Large intestine (tissue), 3 donors: Measurements from ENCODE around the gene MLXIP. TPM values are rescaled to one million over a fixed set of nuclear protein-coding genes. Genes with fewer than 3 reads are reported as not detected.
A peak's percentile ranks its signal among the peaks of the same experiment; 100 is the strongest.
"Not testable (repeated sequence)": the region's sequence is repeated elsewhere in the genome, so short reads cannot be mapped to it uniquely, and the experiment has no call there.

Experiments used
- DNase-seq, 2 donors: peaks; one replicate each; pipeline versions ENCODE4 v3.0.0 to v3.0.0-alpha.2; 2013
- H3K27ac ChIP-seq: one replicate; pipeline ENCODE4 v1.5.1; 2013; ENCODE audit warnings: low read length
- H3K27me3 ChIP-seq: 2 replicates; pipeline ENCODE4 v1.6.1; 2013; ENCODE audit warnings: low read length; ENCODE audit not compliant: control insufficient read depth, insufficient read depth
- H3K36me3 ChIP-seq: 2 replicates; pipeline ENCODE4 v1.6.1; 2013; ENCODE audit warnings: low read length; ENCODE audit not compliant: control insufficient read depth, insufficient read depth
- H3K4me1 ChIP-seq: one replicate; pipeline ENCODE4 v1.6.1; 2013; ENCODE audit warnings: low read length; ENCODE audit not compliant: control insufficient read depth, insufficient read depth
- H3K4me3 ChIP-seq: one replicate; pipeline ENCODE4 v1.5.1; 2013; ENCODE audit warnings: low read length
- H3K9me3 ChIP-seq: one replicate; pipeline ENCODE4 v1.6.1; 2013; ENCODE audit warnings: mild to moderate bottlenecking, low read depth, low read length, moderate library complexity; ENCODE audit not compliant: control insufficient read depth
- WGBS: methylation state at CpG from one replicate; pipeline ENCODE4 v1.1.5; 2013; ENCODE audit warnings: low lambda C conversion rate; ENCODE audit not compliant: insufficient coverage; 5-methylcytosine and 5-hydroxymethylcytosine counted together
- polyA plus RNA-seq: library from polyadenylated mRNA; unstranded; fragments of 120-200 nt; gene quantifications from one replicate; pipeline ENCODE4 v1.2.1, GENCODE V29; 2013

The MLXIP gene
- polyA plus RNA-seq, 1 donor, result 51.8 TPM

DNA sequence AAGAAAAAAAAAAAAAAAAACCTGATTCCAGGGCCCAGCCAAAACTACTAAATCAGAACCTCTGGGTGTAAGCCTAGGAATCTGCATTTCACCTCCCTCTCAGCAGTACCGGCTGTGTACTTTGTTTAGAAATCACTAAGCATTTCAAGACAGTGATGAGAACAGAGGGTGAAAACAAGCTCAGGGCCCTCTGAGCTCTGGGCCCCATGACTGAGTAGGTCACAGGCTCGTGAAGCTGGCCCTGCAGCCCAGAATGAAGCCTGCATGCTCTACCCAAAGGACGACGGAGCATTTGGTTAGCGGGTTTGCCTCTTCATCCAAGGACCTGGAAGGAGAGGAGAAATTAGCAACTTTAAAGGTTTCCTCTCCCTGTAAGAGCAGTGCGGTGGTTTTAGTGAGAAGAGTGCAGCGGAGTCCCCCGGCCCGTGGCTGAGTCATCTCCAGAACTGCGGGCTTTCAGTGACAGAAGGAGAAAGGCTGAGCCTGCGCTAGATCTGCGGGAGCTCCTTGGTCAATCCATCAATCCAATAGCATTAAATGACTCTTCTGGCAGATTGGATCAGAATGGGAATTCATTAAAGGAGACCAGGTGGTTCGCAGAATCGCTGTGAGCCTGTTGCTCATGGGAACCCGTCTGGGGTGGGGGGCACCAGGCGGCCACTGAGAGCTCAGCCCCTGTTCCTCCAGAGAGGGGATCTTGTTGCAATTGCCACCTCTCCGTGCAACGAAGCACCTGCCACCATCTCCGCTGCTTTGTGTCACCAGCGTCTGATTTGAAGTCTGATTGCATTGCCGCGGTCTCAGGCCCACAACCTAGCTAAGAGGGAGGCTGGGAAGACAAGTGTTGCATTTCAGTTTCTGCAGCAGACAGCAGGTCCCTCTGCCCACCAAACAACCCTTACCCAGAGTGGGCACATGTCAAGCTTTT, 88.1 kb downstream of the MLXIP start:
- Histone ChIP-seq H3K36me3 (no peaks in the 10 kb centered on the region), H3K27ac (no peak overlapping the region), H3K27me3 (no peaks in the 10 kb centered on the region), H3K4me3 (no peak overlapping the region), H3K4me1 (peaks cover 11% of the 10 kb centered on the region), H3K9me3 (no peaks in the 10 kb centered on the region)
- DNase-seq, result no peak
- 83% methylated on average over 1 of the region's 22 CpGs for WGBS

DNA sequence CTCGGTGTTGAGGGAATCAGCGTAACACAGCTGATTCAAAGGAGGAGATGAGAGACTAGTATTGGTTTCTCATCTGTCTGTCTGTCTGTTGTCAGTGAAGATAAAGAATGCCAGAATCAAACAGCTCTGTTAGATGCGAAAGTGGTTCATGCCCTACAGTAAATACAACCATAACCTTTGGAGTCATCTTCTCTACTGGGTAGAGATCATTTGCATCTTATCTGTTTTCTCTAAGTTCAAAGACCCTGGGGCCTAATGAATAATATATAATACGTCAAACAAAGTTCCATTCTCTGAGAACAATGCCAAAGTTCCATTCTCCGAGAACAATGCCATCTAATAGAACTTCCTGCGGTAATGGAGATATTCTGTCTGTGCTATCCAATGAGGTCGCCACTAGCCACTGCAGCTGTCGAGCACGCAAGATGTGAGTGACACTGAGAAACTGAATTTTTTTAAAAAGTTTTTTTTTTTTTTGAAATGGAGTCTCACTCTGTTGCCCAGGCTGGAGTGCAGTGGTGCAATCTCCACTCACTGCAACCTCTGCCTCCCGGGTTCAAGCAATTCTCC, 88.9 kb downstream of the MLXIP start:
- H3K27me3 ChIP-seq, result no peaks in the 10 kb centered on the region
- DNase-seq, result peak in 1 of 2 donors; percentile 81
- H3K36me3 ChIP-seq, result no peaks in the 10 kb centered on the region
- H3K4me1 ChIP-seq, result peaks cover 11% of the 10 kb centered on the region
- H3K4me3 ChIP-seq, result no peak overlapping the region
- H3K27ac ChIP-seq, result no peak overlapping the region
- no peaks in the 10 kb centered on the region for H3K9me3 ChIP-seq
- WGBS, result no CpG with 5 or more reads among the region's 10 CpGs

DNA sequence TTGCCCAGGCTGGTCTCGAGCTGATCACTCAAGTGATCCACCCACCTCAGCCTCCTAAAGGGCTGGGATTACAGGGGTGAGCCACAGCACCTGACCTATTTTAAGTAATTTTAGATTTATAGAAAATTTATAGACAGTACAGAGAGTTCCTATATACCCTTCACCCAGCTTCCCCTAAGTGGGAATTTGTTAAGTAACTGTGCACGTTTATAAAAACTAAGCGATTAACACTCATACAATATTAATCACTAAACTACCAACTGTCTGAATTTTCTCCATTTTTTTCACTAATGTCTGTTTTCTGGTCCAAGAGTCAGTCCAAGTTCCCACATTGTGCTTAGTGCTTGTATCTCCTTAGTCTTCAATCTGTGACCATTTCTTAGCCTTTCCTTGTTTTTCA, 89.9 kb downstream of the MLXIP start:
- H3K4me1 ChIP-seq, result peaks cover 11% of the 10 kb centered on the region
- no peak for DNase-seq
- no peak overlapping the region for H3K27ac ChIP-seq
- WGBS, result 100% methylated on average over 2 of the region's 3 CpGs
- H3K4me3 ChIP-seq, result no peak overlapping the region
- H3K27me3 ChIP-seq, result no peaks in the 10 kb centered on the region
- no peaks in the 10 kb centered on the region for H3K9me3 ChIP-seq
- no peaks in the 10 kb centered on the region for H3K36me3 ChIP-seq

DNA sequence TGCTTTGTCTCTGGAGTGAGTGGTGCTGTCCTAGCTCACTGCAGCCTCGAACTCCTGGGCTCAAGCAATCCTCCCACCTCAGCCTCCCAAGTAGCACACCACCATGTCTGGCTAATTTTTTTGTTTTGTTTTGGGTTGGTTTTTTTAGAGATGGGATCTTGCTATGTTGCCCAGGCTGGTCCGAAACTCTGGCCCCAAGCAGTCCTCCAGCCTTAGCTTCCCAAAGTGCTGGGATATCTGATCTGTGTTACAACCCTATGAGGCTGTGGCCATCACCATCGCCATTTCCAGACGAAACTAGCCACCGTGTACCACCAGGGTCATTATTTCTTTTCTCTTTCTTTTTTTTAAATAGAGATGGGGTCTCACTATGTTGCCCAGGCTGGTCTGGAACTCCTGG, 92.8 kb downstream of the MLXIP start:
- no peaks in the 10 kb centered on the region for H3K27me3 ChIP-seq
- H3K9me3 ChIP-seq, result no peaks in the 10 kb centered on the region
- H3K4me1 ChIP-seq, result peaks cover 11% of the 10 kb centered on the region
- no peak for DNase-seq
- no peak overlapping the region for H3K27ac ChIP-seq
- H3K4me3 ChIP-seq, result no peak overlapping the region
- no peaks in the 10 kb centered on the region for H3K36me3 ChIP-seq
- 100% methylated on average over 2 of the region's 5 CpGs for WGBS

DNA sequence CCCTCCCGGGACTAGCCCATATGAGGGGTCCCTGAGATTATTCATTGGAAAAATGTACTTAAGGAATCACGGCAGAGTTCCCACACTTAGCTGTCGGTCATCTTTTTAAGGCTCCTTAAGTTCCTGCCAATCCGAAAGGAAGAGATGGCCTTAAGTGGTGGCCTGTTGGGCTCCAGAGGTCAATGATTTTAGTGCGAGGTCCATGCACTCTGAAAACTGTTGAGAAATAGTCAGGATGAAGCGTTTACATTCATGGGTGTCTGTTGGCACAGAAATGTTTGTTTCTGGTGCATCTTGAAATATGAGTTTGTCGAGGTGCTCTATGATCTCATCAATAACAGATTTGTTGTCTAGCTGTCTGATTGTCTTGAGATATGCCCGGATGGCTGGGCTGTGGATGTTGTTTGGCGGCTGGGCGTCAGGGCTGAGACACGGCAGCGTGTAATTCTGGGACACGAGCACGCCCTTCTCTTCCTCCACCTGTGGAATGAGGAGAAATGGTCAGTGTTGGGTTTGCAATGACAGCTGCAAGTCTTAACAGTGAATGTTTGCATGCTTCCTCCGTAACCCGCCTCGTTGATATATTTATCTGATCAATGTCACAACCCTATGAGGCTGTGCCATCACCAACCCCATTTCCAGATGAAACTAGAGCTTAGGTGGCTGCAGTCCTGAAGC, 93.8 kb downstream of the MLXIP start:
- Histone ChIP-seq H3K36me3 (no peaks in the 10 kb centered on the region), H3K4me1 (peaks cover 8% of the 10 kb centered on the region), H3K9me3 (no peaks in the 10 kb centered on the region), H3K27me3 (no peaks in the 10 kb centered on the region), H3K27ac (no peak overlapping the region), H3K4me3 (no peak overlapping the region)
- WGBS, result no CpG with 5 or more reads among the region's 17 CpGs
- DNase-seq, result no peak

DNA sequence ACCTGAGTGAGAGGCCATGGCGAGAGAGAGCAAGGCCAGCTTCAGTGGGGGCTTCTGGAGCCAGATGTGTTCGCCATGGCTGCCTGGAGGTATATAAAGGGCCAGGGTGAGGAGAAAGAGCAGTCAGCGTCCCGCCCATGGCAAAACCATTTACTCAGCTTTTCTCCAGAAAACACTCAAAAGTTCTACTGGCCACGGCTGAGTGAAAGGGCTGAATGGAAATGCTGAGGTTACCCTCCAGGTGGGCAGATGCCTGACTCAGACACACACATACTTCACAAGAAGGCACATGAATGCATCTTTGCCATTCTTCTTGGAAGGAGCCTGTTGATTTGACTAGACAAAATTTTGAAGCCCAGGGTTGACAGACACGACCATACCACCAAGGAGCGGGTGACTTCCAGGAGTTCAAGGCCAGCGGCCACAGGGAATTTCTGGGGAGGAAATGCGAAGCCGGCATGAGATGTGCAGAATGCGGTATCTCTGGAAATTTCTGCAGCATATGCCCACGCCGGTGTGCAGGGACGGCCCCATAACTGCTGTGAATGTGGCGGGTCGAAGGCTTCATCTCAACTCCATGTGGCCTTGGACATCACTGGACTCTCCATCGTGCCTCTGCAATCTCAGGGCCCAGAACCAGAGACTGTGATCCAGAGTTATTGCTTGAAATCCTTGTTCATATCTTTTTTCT, 95.7 kb downstream of the MLXIP start, which contains the start of gene IL31:
Gene IL31, minus strand, starts transcription at position 67 of the 691 bp plus-strand sequence. Its CDS starts 49 bp downstream, at position 18.
- H3K4me1 ChIP-seq, result peaks cover 8% of the 10 kb centered on the region
- no peak within 1 kb of the TSS for H3K4me3 ChIP-seq
- DNase-seq, result no peak
- no peaks in the 10 kb centered on the region for H3K9me3 ChIP-seq
- H3K27me3 ChIP-seq, result no peaks in the 10 kb centered on the region
- WGBS, result 100% methylated on average over 1 of the region's 17 CpGs
- H3K27ac ChIP-seq, result no peak within 1 kb of the TSS
- H3K36me3 ChIP-seq, result no peaks in the 10 kb centered on the region

DNA sequence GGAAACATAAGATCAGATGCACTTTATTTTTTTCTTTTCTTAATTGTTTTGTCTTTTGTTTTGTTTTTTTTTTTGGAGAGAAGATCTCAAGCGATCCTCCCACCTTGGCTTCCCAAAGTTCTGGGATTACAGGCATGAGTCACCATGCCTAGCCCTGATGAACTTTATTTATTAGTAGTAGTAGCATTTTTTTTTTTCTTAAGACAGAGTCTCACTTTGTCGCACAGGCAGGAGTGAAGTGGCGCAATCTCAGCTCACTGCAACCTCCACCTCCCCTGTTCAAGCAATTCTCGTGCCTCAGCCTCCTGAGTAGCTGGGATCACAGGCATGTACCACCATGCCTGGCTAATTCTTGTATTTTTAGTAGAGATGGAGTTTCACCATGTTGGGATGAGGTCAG, 97.9 kb downstream of the MLXIP start:
- not testable (repeated sequence) for H3K27me3 ChIP-seq, DNase-seq, H3K9me3 ChIP-seq, H3K4me3 ChIP-seq, H3K27ac ChIP-seq, H3K4me1 ChIP-seq, H3K36me3 ChIP-seq
- 63% methylated on average over 1 of the region's 4 CpGs for WGBS

DNA sequence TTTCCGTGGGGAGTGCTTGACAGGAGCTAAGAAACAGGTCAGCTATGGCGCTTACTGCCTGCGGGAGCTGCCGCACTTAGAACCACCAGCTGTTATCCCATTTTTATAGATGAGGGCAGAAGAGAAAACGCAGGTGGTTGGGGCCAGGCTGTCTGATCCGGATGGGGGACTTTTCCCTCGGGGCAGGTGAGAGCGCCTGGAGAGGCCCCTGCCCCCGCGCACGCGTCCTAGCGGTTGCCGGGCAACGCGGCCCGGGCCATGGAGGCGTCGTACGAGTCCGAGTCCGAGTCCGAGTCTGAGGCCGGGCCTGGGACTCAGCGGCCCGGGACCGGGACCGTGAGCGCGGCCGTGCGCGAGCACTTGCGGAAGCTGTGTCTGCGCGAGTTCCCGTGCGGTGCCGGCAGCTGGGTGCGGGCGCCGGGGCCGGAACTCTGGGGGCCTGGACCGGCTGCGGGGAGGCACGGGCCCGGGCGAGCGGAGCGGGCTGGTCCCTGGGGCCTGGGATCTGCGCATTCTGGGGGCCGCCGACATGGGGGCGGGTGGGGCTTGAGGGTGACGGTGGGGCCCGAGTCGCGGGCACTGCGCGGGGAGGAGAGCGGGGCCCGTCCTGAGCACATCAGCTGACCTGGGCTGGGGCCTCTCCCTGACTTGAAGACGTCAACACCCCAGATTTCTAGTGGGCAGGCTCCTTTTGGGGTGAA, 104.5 kb downstream of the MLXIP start, which contains the start of gene LRRC43:
Gene LRRC43, plus strand, starts transcription at position 237 of the 701 bp plus-strand sequence. Its CDS starts 22 bp downstream, at position 259.
- H3K27ac ChIP-seq, result no peak within 1 kb of the TSS
- no peaks in the 10 kb centered on the region for H3K36me3 ChIP-seq
- DNase-seq, result peak; percentile 80 to 90
- no peaks in the 10 kb centered on the region for H3K9me3 ChIP-seq
- H3K4me3 ChIP-seq, result peak within 1 kb of the TSS; percentile 26
- no peaks in the 10 kb centered on the region for H3K27me3 ChIP-seq
- no CpG with 5 or more reads among the region's 63 CpGs for WGBS
- peaks cover 4% of the 10 kb centered on the region for H3K4me1 ChIP-seq

DNA sequence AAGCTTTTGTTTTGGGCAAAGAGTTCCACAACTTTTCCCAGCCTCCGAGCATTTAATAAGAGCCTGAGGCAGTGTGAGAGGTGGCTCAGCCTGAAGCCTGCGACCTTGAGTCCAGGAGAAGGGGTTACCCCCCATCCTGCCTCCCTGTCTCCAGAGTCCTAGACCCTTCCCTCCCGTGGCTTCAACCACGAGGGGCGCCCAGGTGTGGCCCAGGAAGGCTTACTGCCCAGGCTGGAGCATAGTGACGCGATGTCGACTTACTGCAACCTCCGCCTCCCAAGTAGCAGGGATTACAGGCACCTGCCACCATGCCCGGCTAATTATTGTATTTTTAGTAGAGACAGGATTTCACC, 105.0 kb downstream of the MLXIP start:
- no peaks in the 10 kb centered on the region for H3K27me3 ChIP-seq
- no peak for DNase-seq
- WGBS, result no CpG with 5 or more reads among the region's 10 CpGs
- H3K9me3 ChIP-seq, result no peaks in the 10 kb centered on the region
- no peaks in the 10 kb centered on the region for H3K36me3 ChIP-seq
- no peak overlapping the region for H3K4me3 ChIP-seq
- no peak overlapping the region for H3K27ac ChIP-seq
- H3K4me1 ChIP-seq, result peaks cover 4% of the 10 kb centered on the region
